Naive B cell (primary cell): Measurements from ENCODE around the gene DCAF16. TPM values are rescaled to one million over a fixed set of nuclear protein-coding genes. Genes with fewer than 3 reads are reported as not detected.
"Not testable (repeated sequence)": the region's sequence is repeated elsewhere in the genome, so short reads cannot be mapped to it uniquely, and the experiment has no call there.

Experiments used
- ATAC-seq, 2 donors: fragments of 150-1000 bp; cut with Tn5 transposase; 2 replicates each; pipeline ENCODE4 v1.10.0; 2021; ENCODE audit warnings: low read depth in 2 of 2, mild to moderate bottlenecking in 2 of 2, moderate library complexity in 2 of 2
- DNase-seq: peaks from one replicate; pipeline ENCODE4 v3.0.0; 2022
- H3K27ac Mint-ChIP-seq, 6 donors: one replicate each; pipeline ENCODE4 v1.8.0; 2020 to 2022; ENCODE audit warnings: mild to moderate bottlenecking in 6 of 6, mixed read lengths in 6 of 6, moderate library complexity in 5 of 6, inconsistent platforms in 2 of 6
- H3K27me3 Mint-ChIP-seq, 3 donors: one replicate each; pipeline ENCODE4 v1.8.0; 2021 to 2022; ENCODE audit warnings: mixed read lengths in 3 of 3, mild to moderate bottlenecking in 1 of 3
- H3K36me3 Mint-ChIP-seq, 2 donors: one replicate each; pipeline ENCODE4 v1.8.0; 2020 to 2022; ENCODE audit warnings: mixed read lengths in 2 of 2, inconsistent platforms in 1 of 2, mild to moderate bottlenecking in 1 of 2
- H3K4me1 Mint-ChIP-seq, 3 donors: one replicate each; pipeline ENCODE4 v1.8.0; 2020 to 2022; ENCODE audit warnings: mixed read lengths in 3 of 3, inconsistent platforms in 1 of 3, mild to moderate bottlenecking in 1 of 3, moderate library complexity in 1 of 3
- H3K4me3 Mint-ChIP-seq, 8 donors: one replicate each; pipeline ENCODE4 v1.8.0; 2020 to 2022; ENCODE audit warnings: mild to moderate bottlenecking in 8 of 8, mixed read lengths in 8 of 8, moderate library complexity in 8 of 8, inconsistent platforms in 2 of 8
- H3K9me3 Mint-ChIP-seq, 7 donors: one replicate each; pipeline ENCODE4 v1.8.0; 2020 to 2022; ENCODE audit warnings: mixed read lengths in 7 of 7, mild to moderate bottlenecking in 5 of 7, inconsistent platforms in 2 of 7, moderate library complexity in 1 of 7
- polyA plus RNA-seq, 6 donors: library from polyadenylated mRNA; unstranded; fragments of 300-500 nt; fragmentation: Illumina TruSeq; gene quantifications; one replicate each; pipeline ENCODE4 v1.2.3, GENCODE V29; 2021; ENCODE audit warnings: low read depth in 6 of 6

Gene DCAF16
- polyA plus RNA-seq: 10 to 100 TPM; 13.6 to 31.4 (median 18.6) TPM

GRCh38 chr4:17810260-17811077, at the start of gene DCAF16, which contains the start of gene NCAPG:
DCAF16 (minus strand) TSS chr4:17810757; CDS start chr4:17804141, 6,616 bp downstream.
NCAPG (plus strand) TSS chr4:17810979; CDS start chr4:17811078, 99 bp downstream.
- Mint-ChIP-seq H3K4me3 (peak within 1 kb of the TSS; percentile 90 to 100 (median 98)), H3K9me3 (no peaks in the 10 kb centered on the region), H3K27ac (peak within 1 kb of the TSS; percentile 96 to 100 (median 99)), H3K27me3 (no peaks in the 10 kb centered on the region), H3K36me3 (peaks cover 0 to 5% of the 10 kb centered on the region in 2 donors), H3K4me1 (peaks cover 41 to 61% (median 56%) of the 10 kb centered on the region in 3 donors)
- peak; percentile 99 for DNase-seq
- ATAC-seq: peak; percentile 85 to 89

- no peak for DNase-seq
- peaks cover 8 to 43% (median 19%) of the 10 kb centered on the region in 7 donors for H3K9me3 Mint-ChIP-seq
- H3K4me3 Mint-ChIP-seq: no peak overlapping the region
Observed at GRCh38 chr4:17859793-17860406, 49.3 kb upstream of the DCAF16 start.

GRCh38 chr4:17854036-17854435, 43.5 kb upstream of the DCAF16 start:
- H3K36me3 Mint-ChIP-seq: peaks cover 4 to 8% of the 10 kb centered on the region in 2 donors

More at GRCh38 chr4:17859793-17860406, 49.3 kb upstream of the DCAF16 start:
- H3K27me3 Mint-ChIP-seq: no peaks in the 10 kb centered on the region
- H3K4me1 Mint-ChIP-seq: no peaks in the 10 kb centered on the region
- no peak for ATAC-seq
- peaks cover 19 to 20% of the 10 kb centered on the region in 2 donors for H3K36me3 Mint-ChIP-seq
- H3K27ac Mint-ChIP-seq: no peak overlapping the region

GRCh38 chr4:17851959-17852358, 41.4 kb upstream of the DCAF16 start:
- Mint-ChIP-seq H3K27me3 (no peaks in the 10 kb centered on the region), H3K27ac (no peak overlapping the region), H3K9me3 (peaks cover 0 to 4% (median 0%) of the 10 kb centered on the region in 7 donors), H3K4me3 (no peak overlapping the region), H3K4me1 (no peaks in the 10 kb centered on the region), H3K36me3 (no peaks in the 10 kb centered on the region)
- DNase-seq (no peak), ATAC-seq (no peak)

More at GRCh38 chr4:17854036-17854435, 43.5 kb upstream of the DCAF16 start:
- Mint-ChIP-seq H3K9me3 (peaks cover 0 to 12% (median 4%) of the 10 kb centered on the region in 7 donors), H3K4me1 (no peaks in the 10 kb centered on the region), H3K27me3 (no peaks in the 10 kb centered on the region), H3K4me3 (no peak overlapping the region), H3K27ac (peak overlapping the region in 1 of 6 donors; percentile 58)
- no peak for DNase-seq
- no peak for ATAC-seq

DNA sequence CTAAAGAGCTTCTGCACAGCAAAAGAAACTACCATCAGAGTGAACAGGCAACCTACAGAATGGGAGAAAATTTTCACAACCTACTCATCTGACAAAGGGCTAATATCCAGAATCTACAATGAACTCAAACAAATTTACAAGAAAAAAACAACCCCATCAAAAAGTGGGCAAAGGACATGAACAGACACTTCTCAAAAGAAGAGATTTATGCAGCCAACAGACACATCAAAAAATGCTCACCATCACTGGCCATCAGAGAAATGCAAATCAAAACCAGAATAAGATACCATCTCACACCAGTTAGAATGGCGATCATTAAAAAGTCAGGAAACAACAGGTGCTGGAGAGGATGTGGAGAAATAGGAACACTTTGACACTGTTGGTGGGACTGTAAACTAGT, 39.7 kb upstream of the DCAF16 start:
- DNase-seq: not testable (repeated sequence)

GRCh38 chr4:17846266-17846665, 35.7 kb upstream of the DCAF16 start:
- no peaks in the 10 kb centered on the region for H3K4me1 Mint-ChIP-seq
- H3K9me3 Mint-ChIP-seq: peaks cover 0 to 4% (median 0%) of the 10 kb centered on the region in 7 donors
- no peak overlapping the region for H3K4me3 Mint-ChIP-seq
- H3K27me3 Mint-ChIP-seq: no peaks in the 10 kb centered on the region
- H3K36me3 Mint-ChIP-seq: no peaks in the 10 kb centered on the region
- ATAC-seq (no peak), DNase-seq (no peak)
- H3K27ac Mint-ChIP-seq: no peak overlapping the region

More for the DNA sequence above, 39.7 kb upstream of the DCAF16 start:
- H3K36me3 Mint-ChIP-seq, H3K4me1 Mint-ChIP-seq, H3K27me3 Mint-ChIP-seq, H3K4me3 Mint-ChIP-seq, H3K27ac Mint-ChIP-seq, H3K9me3 Mint-ChIP-seq, ATAC-seq: not testable (repeated sequence)

- H3K27me3 Mint-ChIP-seq: no peaks in the 10 kb centered on the region
- no peak for ATAC-seq
- H3K4me3 Mint-ChIP-seq: no peak overlapping the region
- H3K9me3 Mint-ChIP-seq: no peaks in the 10 kb centered on the region
- H3K4me1 Mint-ChIP-seq: no peaks in the 10 kb centered on the region
- no peak for DNase-seq
- peak overlapping the region in 1 of 6 donors; percentile 54 for H3K27ac Mint-ChIP-seq
- no peaks in the 10 kb centered on the region for H3K36me3 Mint-ChIP-seq
Observed at GRCh38 chr4:17823871-17824669, 13.5 kb upstream of the DCAF16 start.

DNA sequence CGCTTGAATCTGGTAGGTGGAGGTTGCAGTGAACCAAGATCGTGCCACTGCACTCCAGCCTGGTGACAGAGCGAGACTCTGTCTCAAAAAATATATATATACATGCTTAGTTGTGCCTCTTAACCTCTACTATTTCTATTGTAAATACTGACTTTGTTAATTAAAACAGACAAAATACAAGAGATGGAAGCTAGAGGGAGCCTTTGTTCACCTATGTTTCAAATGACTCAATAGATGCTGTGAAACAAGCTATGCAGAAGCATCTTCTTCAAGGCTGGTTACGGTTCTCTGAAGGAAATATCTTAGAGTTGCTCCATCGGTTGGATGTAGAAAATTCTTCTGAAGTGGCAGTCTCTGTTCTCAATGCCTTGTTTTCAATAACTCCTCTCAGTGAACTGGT, 6.5 kb upstream of the DCAF16 start:
- no peaks in the 10 kb centered on the region for H3K27me3 Mint-ChIP-seq
- H3K36me3 Mint-ChIP-seq: no peaks in the 10 kb centered on the region
- no peak overlapping the region for H3K27ac Mint-ChIP-seq
- H3K9me3 Mint-ChIP-seq: no peaks in the 10 kb centered on the region
- DNase-seq (peak; percentile 34), ATAC-seq (peak; percentile 64 to 82)
- H3K4me3 Mint-ChIP-seq: no peak overlapping the region
- peaks cover 0 to under 1% (median 0%) of the 10 kb centered on the region in 3 donors for H3K4me1 Mint-ChIP-seq

GRCh38 chr4:17816142-17816541, 5.6 kb upstream of the DCAF16 start:
- peaks cover 4 to 9% (median 6%) of the 10 kb centered on the region in 3 donors for H3K4me1 Mint-ChIP-seq
- no peaks in the 10 kb centered on the region for H3K36me3 Mint-ChIP-seq
- no peak overlapping the region for H3K4me3 Mint-ChIP-seq
- H3K27me3 Mint-ChIP-seq: no peaks in the 10 kb centered on the region
- H3K9me3 Mint-ChIP-seq: no peaks in the 10 kb centered on the region
- ATAC-seq: no peak
- DNase-seq: no peak
- no peak overlapping the region for H3K27ac Mint-ChIP-seq

DNA sequence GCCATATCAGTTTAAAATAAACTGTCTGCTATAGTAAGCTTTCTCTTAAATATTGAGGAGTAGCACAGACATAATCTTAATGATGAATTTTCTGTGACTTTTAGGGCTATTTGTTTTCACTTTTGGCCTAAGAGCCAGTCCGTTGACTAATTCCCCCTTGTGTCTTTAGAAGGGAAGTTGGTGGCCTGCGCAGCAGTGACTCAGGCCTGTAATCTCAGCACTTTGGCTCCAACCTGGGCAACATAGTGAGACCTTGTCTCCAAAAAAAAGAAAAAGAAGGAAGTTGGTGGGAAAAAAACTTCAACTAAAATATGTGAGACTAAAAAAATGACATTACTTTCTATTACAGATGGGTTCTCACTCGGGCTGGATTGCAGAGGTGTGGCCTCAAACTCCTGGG, 3.6 kb upstream of the DCAF16 start:
- DNase-seq (no peak), ATAC-seq (no peak)
- peak overlapping the region in 1 of 6 donors; percentile 69 for H3K27ac Mint-ChIP-seq
- H3K4me1 Mint-ChIP-seq: peaks cover 21 to 25% (median 24%) of the 10 kb centered on the region in 3 donors
- no peaks in the 10 kb centered on the region for H3K9me3 Mint-ChIP-seq
- no peaks in the 10 kb centered on the region for H3K36me3 Mint-ChIP-seq
- H3K27me3 Mint-ChIP-seq: no peaks in the 10 kb centered on the region
- no peak overlapping the region for H3K4me3 Mint-ChIP-seq

GRCh38 chr4:17812801-17813200, 2.2 kb upstream of the DCAF16 start:
- Mint-ChIP-seq H3K27me3 (no peaks in the 10 kb centered on the region), H3K27ac (peak overlapping the region in 1 of 6 donors; percentile 28), H3K36me3 (peaks cover 0 to 5% of the 10 kb centered on the region in 2 donors), H3K4me1 (peaks cover 27 to 37% (median 34%) of the 10 kb centered on the region in 3 donors), H3K4me3 (peak overlapping the region in 1 of 8 donors; percentile 92), H3K9me3 (no peaks in the 10 kb centered on the region)
- ATAC-seq (no peak), DNase-seq (no peak)

DNA sequence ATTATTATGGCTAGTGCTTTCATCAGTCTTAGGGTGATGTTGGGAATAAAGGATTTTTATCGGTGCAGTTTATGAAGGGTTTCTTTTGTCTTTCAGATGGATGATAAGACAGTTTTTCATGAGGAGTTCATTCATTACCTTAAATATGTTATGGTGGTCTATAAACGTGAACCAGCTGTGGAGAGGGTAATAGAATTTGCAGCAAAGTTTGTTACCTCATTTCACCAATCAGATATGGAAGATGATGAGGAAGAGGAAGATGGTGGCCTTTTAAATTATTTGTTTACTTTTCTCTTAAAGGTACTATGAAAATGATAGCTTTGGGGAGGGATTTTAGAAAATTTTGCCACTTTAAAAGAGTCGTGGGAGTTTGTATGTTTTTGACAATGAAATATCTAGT, 1.6 kb upstream of the DCAF16 start:
- DNase-seq: no peak
- peaks cover 0 to 5% of the 10 kb centered on the region in 2 donors for H3K36me3 Mint-ChIP-seq

DNA sequence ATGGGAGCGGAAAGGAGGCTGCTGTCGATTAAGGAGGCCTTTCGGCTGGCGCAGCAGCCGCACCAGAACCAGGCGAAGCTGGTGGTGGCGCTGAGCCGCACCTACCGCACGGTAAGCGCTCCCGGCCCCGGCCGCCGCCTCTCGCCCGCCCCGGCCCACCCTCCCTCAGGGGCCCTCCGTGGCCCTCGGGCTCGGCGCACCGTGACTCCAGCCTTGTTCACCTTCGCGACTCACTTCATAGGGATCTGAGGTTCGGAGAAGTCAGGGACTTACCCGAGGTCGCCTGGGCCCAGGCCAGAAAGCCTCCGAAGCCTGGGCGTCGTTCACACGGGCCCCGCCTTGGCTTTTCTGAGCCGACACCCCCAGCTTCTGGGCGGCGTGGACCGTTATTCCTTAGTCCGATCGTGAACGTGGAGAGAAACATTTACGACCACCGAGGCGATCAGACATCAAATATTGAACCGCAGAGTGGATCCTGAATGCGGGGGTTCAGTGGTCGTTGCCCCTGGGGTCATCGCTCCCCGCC, 584 bp upstream of the DCAF16 start:
- peak; percentile 15 for DNase-seq
- peak; percentile 4 to 6 for ATAC-seq
- Mint-ChIP-seq H3K4me1 (peaks cover 41 to 54% (median 50%) of the 10 kb centered on the region in 3 donors), H3K27me3 (no peaks in the 10 kb centered on the region), H3K4me3 (peak overlapping the region; percentile 90 to 100 (median 98)), H3K36me3 (peaks cover 0 to 5% of the 10 kb centered on the region in 2 donors), H3K27ac (peak overlapping the region in 4 of 6 donors; percentile 96 to 100 (median 100)), H3K9me3 (no peaks in the 10 kb centered on the region)

More for the DNA sequence above, 1.6 kb upstream of the DCAF16 start:
- no peak for ATAC-seq
- Mint-ChIP-seq H3K9me3 (no peaks in the 10 kb centered on the region), H3K4me3 (peak overlapping the region in 4 of 8 donors; percentile 79 to 93 (median 92)), H3K27me3 (no peaks in the 10 kb centered on the region), H3K4me1 (peaks cover 34 to 44% (median 40%) of the 10 kb centered on the region in 3 donors), H3K27ac (peak overlapping the region in 1 of 6 donors; percentile 2)
